HG02938 (cell line): Measurements from ENCODE around the gene ZNF462.
"Not testable (repeated sequence)": the region's sequence is repeated elsewhere in the genome, so short reads cannot be mapped to it uniquely, and the experiment has no call there.

Experiments used
- ATAC-seq: cut with Tn5 transposase; IDR thresholded peaks from one replicate; pipeline ENCODE4 v1.9.1; 2021; ENCODE audit warnings: mild to moderate bottlenecking, moderate library complexity; ENCODE audit not compliant: unreplicated experiment

The ZNF462 gene

GRCh38 chr9:106885451-106885850 lies 22.5 kb downstream of the ZNF462 start:
- ATAC-seq, result no peak

- ATAC-seq, result no peak
Measured at GRCh38 chr9:106886111-106887046, 23.4 kb downstream of the ZNF462 start.

- ATAC-seq, result no peak
Measured at GRCh38 chr9:106887066-106887465, 24.1 kb downstream of the ZNF462 start.

GRCh38 chr9:106889061-106889590 lies 26.2 kb downstream of the ZNF462 start:
- no peak for ATAC-seq

- no peak for ATAC-seq
Measured at GRCh38 chr9:106890608-106891007, 27.6 kb downstream of the ZNF462 start.

GRCh38 chr9:106891286-106891685 lies 28.3 kb downstream of the ZNF462 start:
- no peak for ATAC-seq

GRCh38 chr9:106892632-106893031 lies 29.7 kb downstream of the ZNF462 start:
- no peak for ATAC-seq

GRCh38 chr9:106893088-106893487 lies 30.1 kb downstream of the ZNF462 start:
- ATAC-seq, result no peak

GRCh38 chr9:106896695-106897094 lies 33.7 kb downstream of the ZNF462 start:
- ATAC-seq, result no peak

GRCh38 chr9:106897236-106897635 lies 34.3 kb downstream of the ZNF462 start:
- ATAC-seq, result no peak

- ATAC-seq, result no peak
Measured at GRCh38 chr9:106897751-106898150, 34.8 kb downstream of the ZNF462 start.

- ATAC-seq, result not testable (repeated sequence)
Measured at GRCh38 chr9:106900523-106900922, 37.6 kb downstream of the ZNF462 start.

GRCh38 chr9:106906129-106906528 lies 43.2 kb downstream of the ZNF462 start:
- no peak for ATAC-seq

GRCh38 chr9:106911951-106912350 lies 49.0 kb downstream of the ZNF462 start:
- no peak for ATAC-seq

GRCh38 chr9:106913276-106913675 lies 50.3 kb downstream of the ZNF462 start:
- no peak for ATAC-seq

GRCh38 chr9:106915851-106916250 lies 52.9 kb downstream of the ZNF462 start:
- no peak for ATAC-seq

- ATAC-seq, result no peak
Measured at GRCh38 chr9:106916466-106917235, 53.7 kb downstream of the ZNF462 start.

- no peak for ATAC-seq
Measured at GRCh38 chr9:106918825-106919509, 56.0 kb downstream of the ZNF462 start.

- ATAC-seq, result no peak
Measured at GRCh38 chr9:106920091-106920490, 57.1 kb downstream of the ZNF462 start.

- no peak for ATAC-seq
Measured at GRCh38 chr9:106920701-106921283, 57.8 kb downstream of the ZNF462 start.
